Keratinocyte (primary cell): Measurements from ENCODE around the gene COMMD9.

Experiments
- CTCF ChIP-seq, 3 experiments: IDR thresholded peaks in 1 of 3; conservative IDR thresholded peaks in 1 of 3; optimal IDR thresholded peaks in 1 of 3; 2 replicates in 2 of 3; 3 replicates in 1 of 3; pipeline versions ENCODE3 to v1.5.1; 2011; ENCODE audit warnings: low read length in 3 of 3, mild to moderate bottlenecking in 3 of 3, moderate library complexity in 2 of 3, control low read depth in 1 of 3, inconsistent platforms in 1 of 3; ENCODE audit not compliant: insufficient read depth in 2 of 3; ENCODE audit errors: extremely low read depth in 1 of 3
- EZH2 ChIP-seq: IDR thresholded peaks from one replicate; pipeline ENCODE4 v1.6.1; 2012; ENCODE audit warnings: inconsistent platforms, mild to moderate bottlenecking, low read length, moderate library complexity

- TF ChIP-seq CTCF (optimal IDR thresholded peaks at IDR 0.05 in 1 of 3, IDR thresholded peaks at IDR 0.05 in 1 of 3, conservative IDR thresholded peaks at IDR 0.05 in 1 of 3; ENCODE audit: extremely low read depth in 1 of 3, insufficient read depth in 2 of 3, low read length in 3 of 3) (no peak), EZH2 (no peak)
Observed at GRCh38 chr11:36233204-36233603, 56.0 kb downstream of the COMMD9 start.
